Testis (tissue), 2 donors: ENCODE measurements around the gene LRP1B.
"Not testable (repeated sequence)": the region's sequence is repeated elsewhere in the genome, so short reads cannot be mapped to it uniquely, and the experiment has no call there.

Experiments used
- CTCF ChIP-seq, 3 experiments: fragments of 450-650 bp in 2 of 3; fragments of 200-600 bp in 1 of 3; sonication (generic) in 1 of 3; IDR thresholded peaks; one replicate each; pipeline ENCODE4 v1.5.1; 2016 to 2019; ENCODE audit warnings: antibody characterized with exemption in 3 of 3, mild to moderate bottlenecking in 2 of 3, moderate library complexity in 1 of 3
- POLR2A ChIP-seq: fragments of 450-650 bp; IDR thresholded peaks from one replicate; pipeline ENCODE4 v1.6.1; 2017; ENCODE audit warnings: antibody characterized with exemption, mild to moderate bottlenecking, moderate library complexity

- TF ChIP-seq CTCF (IDR thresholded peaks at IDR 0.05); POLR2A: not testable (repeated sequence)
These were observed 1786.5 kb downstream of the LRP1B start for GRCh38 chr2:140344266-140344665.
